ENCODE measurements around the gene MMD2.

DNA sequence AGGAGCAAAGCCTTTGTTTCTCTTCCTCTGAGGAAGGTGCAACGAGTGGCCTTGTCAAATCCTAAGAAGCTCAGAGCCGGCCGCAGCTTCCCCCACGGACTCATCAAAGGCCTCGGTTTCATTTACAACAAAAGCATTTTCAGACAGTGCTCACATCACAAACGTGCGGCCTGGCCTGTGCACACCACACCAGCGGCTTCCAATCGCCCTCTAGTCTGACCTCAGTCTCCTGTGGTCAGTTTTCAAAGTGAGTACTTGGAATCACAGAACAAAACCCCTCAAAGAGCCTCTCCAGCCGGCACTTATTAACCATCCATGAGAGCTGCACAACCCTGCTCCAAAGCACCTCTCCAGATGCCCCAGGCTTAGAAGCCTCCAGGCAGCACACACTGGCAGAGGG is 78.8 kb downstream of the MMD2 start:
- TF ChIP-seq EZH2 (IDR thresholded peaks at IDR 0.05; ENCODE audit: insufficient read depth, poor library complexity, severe bottlenecking) (no peak), EZH2phosphoT487 (IDR thresholded peaks at IDR 0.05; ENCODE audit: insufficient read depth, low read depth) (no peak)

Measured in GM23248 (cell line).